Measurements from ENCODE around the gene C5AR2. TPM values are rescaled to one million over a fixed set of nuclear protein-coding genes. Genes with fewer than 3 reads are reported as not detected.

Gene C5AR2
- total and polyA plus RNA-seq, 4 experiments from 2014 or later, result 0.10 to 2.9 (median 1.1) TPM

DNA sequence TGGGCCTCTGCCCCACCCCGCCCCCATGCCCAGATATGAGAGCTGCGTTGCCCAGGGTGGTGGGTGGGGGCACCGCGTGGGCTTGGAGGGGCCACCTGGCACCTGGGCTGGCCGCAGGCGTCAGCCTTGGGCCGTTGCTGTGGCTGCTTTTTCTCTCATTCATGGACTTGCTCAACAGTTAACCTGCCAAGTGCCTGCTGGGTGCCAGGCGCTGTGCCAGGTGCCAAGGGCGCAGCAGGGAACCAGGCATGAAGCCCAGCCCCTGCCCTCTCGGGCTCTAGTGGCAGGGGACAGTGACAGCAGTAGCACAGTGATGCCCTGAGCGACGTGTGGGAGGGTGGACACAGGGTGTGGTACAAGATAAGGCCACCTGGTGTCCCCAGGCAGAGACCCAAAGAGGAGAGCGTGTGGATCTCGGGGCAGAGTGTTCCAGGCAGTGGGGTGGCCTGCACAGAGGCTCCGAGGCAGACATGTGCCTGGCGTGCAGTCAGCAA lies 45.3 kb downstream of the C5AR2 start:
- Mint-ChIP-seq H3K36me3 (peaks cover 28 to 49% of the 10 kb centered on the region in 2 donors), H3K9me3 (no peaks in the 10 kb centered on the region), H3K27ac (no peak overlapping the region), H3K27me3 (no peaks in the 10 kb centered on the region), H3K4me1 (peaks cover 6 to 16% (median 8%) of the 10 kb centered on the region in 4 donors), H3K4me3 (peak overlapping the region in 1 of 8 donors; percentile 61)
- Histone ChIP-seq H3K9me3 (ENCODE audit: control insufficient read depth in 1 of 2, low read length in 2 of 2) (no peaks in the 10 kb centered on the region), H3K4me1 (ENCODE audit: insufficient read depth, low read length) (peaks cover 12% of the 10 kb centered on the region), H3K36me3 (ENCODE audit: insufficient read depth, low read length) (peaks cover 53% of the 10 kb centered on the region), H3K4me3 (ENCODE audit: low read length in 2 of 2) (no peak overlapping the region), H3K27me3 (ENCODE audit: insufficient read depth, low read length) (no peaks in the 10 kb centered on the region), H3K27ac (ENCODE audit: low read depth, low read length) (no peak overlapping the region)
- ChIA-PET POLR2A (ENCODE audit: partially characterized antibody) (no interaction called here), CTCF (ENCODE audit: partially characterized antibody) (no interaction called here)
- no peak for DNase-seq
- intact Hi-C loops (cut with micrococcal nuclease), result no loop called here

DNA sequence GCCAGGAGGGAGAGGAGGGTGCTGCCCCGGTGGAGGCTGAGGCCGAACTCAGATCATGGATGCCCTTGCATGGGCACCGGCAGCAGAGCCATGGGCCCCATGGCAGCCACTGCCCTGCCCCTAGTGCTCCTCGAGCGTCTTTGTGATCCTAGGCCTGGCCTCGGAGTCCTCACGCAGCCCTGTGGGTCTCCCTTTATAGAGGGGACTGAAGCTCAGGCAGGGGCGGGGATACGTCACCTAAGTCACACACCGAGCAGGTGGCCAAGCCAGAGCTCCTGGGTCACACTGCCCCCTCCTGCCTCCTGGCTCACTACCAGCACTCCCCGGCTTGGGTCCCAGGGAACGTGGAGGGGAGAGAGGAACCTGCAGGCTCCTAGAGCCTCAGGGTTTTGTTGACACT lies 45.8 kb downstream of the C5AR2 start:
- ChIA-PET CTCF (ENCODE audit: partially characterized antibody) (no interaction called here), POLR2A (ENCODE audit: partially characterized antibody) (no interaction called here)
- H3K27me3 Mint-ChIP-seq, result no peaks in the 10 kb centered on the region
- intact Hi-C loops (cut with micrococcal nuclease), result no loop called here
- no peak overlapping the region for H3K27ac Mint-ChIP-seq
- H3K4me1 Mint-ChIP-seq, result peaks cover 6 to 18% (median 8%) of the 10 kb centered on the region in 4 donors
- no peak overlapping the region for H3K27ac ChIP-seq (ENCODE audit: low read depth, low read length)
- DNase-seq, result no peak
- H3K27me3 ChIP-seq (ENCODE audit: insufficient read depth, low read length), result no peaks in the 10 kb centered on the region
- H3K36me3 ChIP-seq (ENCODE audit: insufficient read depth, low read length), result peaks cover 53% of the 10 kb centered on the region
- H3K9me3 Mint-ChIP-seq, result no peaks in the 10 kb centered on the region
- H3K36me3 Mint-ChIP-seq, result peaks cover 27 to 49% of the 10 kb centered on the region in 2 donors
- H3K4me3 ChIP-seq (ENCODE audit: low read length in 2 of 2), result no peak overlapping the region
- no peaks in the 10 kb centered on the region for H3K9me3 ChIP-seq (ENCODE audit: control insufficient read depth in 1 of 2, low read length in 2 of 2)
- H3K4me1 ChIP-seq (ENCODE audit: insufficient read depth, low read length), result peaks cover 13% of the 10 kb centered on the region
- no peak overlapping the region for H3K4me3 Mint-ChIP-seq

GRCh38 chr19:47378246-47378645 lies 46.3 kb downstream of the C5AR2 start:
- Mint-ChIP-seq H3K27ac (peak overlapping the region in 2 of 7 donors; percentile 51 to 63), H3K27me3 (no peaks in the 10 kb centered on the region), H3K9me3 (no peaks in the 10 kb centered on the region), H3K4me1 (peaks cover 7 to 21% (median 10%) of the 10 kb centered on the region in 4 donors), H3K4me3 (no peak overlapping the region), H3K36me3 (peaks cover 27 to 47% of the 10 kb centered on the region in 2 donors)
- no peak for DNase-seq
- Histone ChIP-seq H3K36me3 (ENCODE audit: insufficient read depth, low read length) (peaks cover 51% of the 10 kb centered on the region), H3K4me1 (ENCODE audit: insufficient read depth, low read length) (peaks cover 13% of the 10 kb centered on the region), H3K27me3 (ENCODE audit: insufficient read depth, low read length) (no peaks in the 10 kb centered on the region), H3K27ac (ENCODE audit: low read depth, low read length) (no peak overlapping the region), H3K9me3 (ENCODE audit: control insufficient read depth in 1 of 2, low read length in 2 of 2) (no peaks in the 10 kb centered on the region), H3K4me3 (ENCODE audit: low read length in 2 of 2) (no peak overlapping the region)
- ChIA-PET CTCF (ENCODE audit: partially characterized antibody) (no interaction called here), POLR2A (ENCODE audit: partially characterized antibody) (interaction anchor here (0.6 kb wide), 1 partner anchor 73 kb away, joined by 3 read pairs; no protein-coding TSS in a partner anchor)
- intact Hi-C loops (cut with micrococcal nuclease), result no loop called here

GRCh38 chr19:47379381-47379938 lies 47.5 kb downstream of the C5AR2 start:
- intact Hi-C loops (cut with micrococcal nuclease), result no loop called here
- peaks cover 25 to 45% of the 10 kb centered on the region in 2 donors for H3K36me3 Mint-ChIP-seq
- no peaks in the 10 kb centered on the region for H3K27me3 Mint-ChIP-seq
- DNase-seq, result no peak
- H3K27ac Mint-ChIP-seq, result no peak overlapping the region
- peaks cover 42% of the 10 kb centered on the region for H3K36me3 ChIP-seq (ENCODE audit: insufficient read depth, low read length)
- no peak overlapping the region for H3K4me3 ChIP-seq (ENCODE audit: low read length in 2 of 2)
- H3K9me3 ChIP-seq (ENCODE audit: control insufficient read depth in 1 of 2, low read length in 2 of 2), result no peaks in the 10 kb centered on the region
- H3K27ac ChIP-seq (ENCODE audit: low read depth, low read length), result no peak overlapping the region
- ChIA-PET POLR2A (ENCODE audit: partially characterized antibody) (no interaction called here), CTCF (ENCODE audit: partially characterized antibody) (no interaction called here)
- no peaks in the 10 kb centered on the region for H3K9me3 Mint-ChIP-seq
- H3K4me1 ChIP-seq (ENCODE audit: insufficient read depth, low read length), result peaks cover 13% of the 10 kb centered on the region
- H3K4me3 Mint-ChIP-seq, result no peak overlapping the region
- peaks cover 10 to 25% (median 14%) of the 10 kb centered on the region in 4 donors for H3K4me1 Mint-ChIP-seq
- H3K27me3 ChIP-seq (ENCODE audit: insufficient read depth, low read length), result no peaks in the 10 kb centered on the region

- peaks cover 22 to 42% of the 10 kb centered on the region in 2 donors for H3K36me3 Mint-ChIP-seq
- no peaks in the 10 kb centered on the region for H3K27me3 Mint-ChIP-seq
- ChIA-PET POLR2A (ENCODE audit: partially characterized antibody) (no interaction called here), CTCF (ENCODE audit: partially characterized antibody) (interaction anchor here (0.6 kb wide), 1 partner anchor 74 kb away, joined by 3 read pairs; no protein-coding TSS in a partner anchor)
- Histone ChIP-seq H3K27me3 (ENCODE audit: insufficient read depth, low read length) (no peaks in the 10 kb centered on the region), H3K36me3 (ENCODE audit: insufficient read depth, low read length) (peaks cover 34% of the 10 kb centered on the region), H3K4me1 (ENCODE audit: insufficient read depth, low read length) (peaks cover 13% of the 10 kb centered on the region), H3K9me3 (ENCODE audit: control insufficient read depth in 1 of 2, low read length in 2 of 2) (no peaks in the 10 kb centered on the region), H3K27ac (ENCODE audit: low read depth, low read length) (no peak overlapping the region), H3K4me3 (ENCODE audit: low read length in 2 of 2) (no peak overlapping the region)
- H3K4me3 Mint-ChIP-seq, result no peak overlapping the region
- intact Hi-C loops (cut with micrococcal nuclease), result no loop called here
- no peaks in the 10 kb centered on the region for H3K9me3 Mint-ChIP-seq
- DNase-seq, result no peak
- H3K27ac Mint-ChIP-seq, result peak overlapping the region in 4 of 7 donors; percentile 13 to 52 (median 33)
- H3K4me1 Mint-ChIP-seq, result peaks cover 10 to 25% (median 14%) of the 10 kb centered on the region in 4 donors
Observed at GRCh38 chr19:47380559-47380958, 48.6 kb downstream of the C5AR2 start.

DNA sequence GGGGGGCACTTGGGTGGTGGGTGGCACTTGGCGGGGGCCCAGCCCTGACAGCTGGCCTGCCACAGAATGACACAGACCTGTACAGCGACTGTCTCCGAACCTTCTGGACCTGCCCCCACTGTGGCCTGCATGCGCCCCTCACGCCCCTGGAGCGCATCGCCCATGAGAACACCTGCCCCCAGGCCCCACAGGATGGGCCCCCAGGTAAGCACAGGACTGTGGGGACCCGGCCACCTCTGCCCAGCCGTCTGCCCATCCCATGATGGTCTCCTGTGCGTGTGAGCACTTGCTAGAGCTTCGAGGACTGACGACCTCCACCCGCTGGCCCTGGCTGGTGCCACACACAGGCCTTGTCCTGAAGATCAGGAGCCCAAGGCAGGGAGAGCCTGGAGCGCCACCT lies 49.1 kb downstream of the C5AR2 start:
- Mint-ChIP-seq H3K4me3 (no peak overlapping the region), H3K36me3 (peaks cover 20 to 38% of the 10 kb centered on the region in 2 donors), H3K4me1 (peaks cover 10 to 25% (median 14%) of the 10 kb centered on the region in 4 donors), H3K27ac (peak overlapping the region in 2 of 7 donors; percentile 72 to 91), H3K9me3 (no peaks in the 10 kb centered on the region), H3K27me3 (no peaks in the 10 kb centered on the region)
- Histone ChIP-seq H3K27me3 (ENCODE audit: insufficient read depth, low read length) (no peaks in the 10 kb centered on the region), H3K4me3 (ENCODE audit: low read length in 2 of 2) (no peak overlapping the region), H3K9me3 (ENCODE audit: control insufficient read depth in 1 of 2, low read length in 2 of 2) (no peaks in the 10 kb centered on the region), H3K36me3 (ENCODE audit: insufficient read depth, low read length) (peaks cover 28% of the 10 kb centered on the region), H3K27ac (ENCODE audit: low read depth, low read length) (no peak overlapping the region), H3K4me1 (ENCODE audit: insufficient read depth, low read length) (peaks cover 13% of the 10 kb centered on the region)
- no peak for DNase-seq
- CTCF ChIA-PET (ENCODE audit: partially characterized antibody), result interaction anchor here (0.6 to 1.3 kb wide), 2 partner anchors 32 to 75 kb away, joined by 3 to 4 read pairs; partner anchors contain the start of gene DHX34
- intact Hi-C loops (cut with micrococcal nuclease), result no loop called here
- POLR2A ChIA-PET (ENCODE audit: partially characterized antibody), result no interaction called here

DNA sequence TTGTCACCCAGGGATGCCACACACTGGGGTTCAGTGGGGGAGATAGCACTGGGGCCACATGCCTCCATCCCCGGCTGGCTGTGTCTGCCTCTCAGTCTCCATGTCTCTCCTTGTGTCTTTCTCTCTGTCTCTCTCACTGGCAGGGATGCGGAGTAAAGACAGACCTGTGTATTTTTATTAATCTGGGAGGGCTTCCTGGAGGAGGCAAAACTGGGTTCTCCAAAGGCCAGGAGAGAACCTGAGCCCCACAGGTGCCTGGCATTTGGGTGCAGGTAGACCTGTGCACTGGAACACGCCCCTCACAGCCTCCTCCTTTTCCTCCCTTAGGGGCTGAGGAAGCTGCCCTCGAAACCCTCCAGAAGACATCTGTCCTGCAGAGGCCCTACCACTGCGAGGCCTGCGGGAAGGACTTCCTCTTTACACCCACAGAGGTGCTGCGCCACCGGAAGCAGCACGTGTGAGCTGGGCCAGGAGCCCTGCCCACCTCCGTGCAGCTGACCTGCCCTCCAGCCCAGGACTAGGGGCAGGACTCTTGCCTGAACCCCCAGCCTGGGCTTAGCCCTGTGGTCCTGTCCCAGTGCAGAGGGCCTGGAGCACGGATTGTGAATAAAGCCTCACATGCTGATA lies 49.8 kb downstream of the C5AR2 start:
- Histone ChIP-seq H3K27ac (ENCODE audit: low read depth, low read length) (no peak overlapping the region), H3K27me3 (ENCODE audit: insufficient read depth, low read length) (no peaks in the 10 kb centered on the region), H3K4me1 (ENCODE audit: insufficient read depth, low read length) (peaks cover 13% of the 10 kb centered on the region), H3K36me3 (ENCODE audit: insufficient read depth, low read length) (peaks cover 22% of the 10 kb centered on the region), H3K4me3 (ENCODE audit: low read length in 2 of 2) (no peak overlapping the region), H3K9me3 (ENCODE audit: control insufficient read depth in 1 of 2, low read length in 2 of 2) (no peaks in the 10 kb centered on the region)
- CTCF ChIA-PET (ENCODE audit: partially characterized antibody), result interaction anchor here (1.3 kb wide), 1 partner anchor 33 kb away, joined by 4 read pairs; the partner anchor contains the start of gene DHX34
- peak in 2 of 5 donors; percentile 12 to 21 for DNase-seq
- peaks cover 18 to 33% of the 10 kb centered on the region in 2 donors for H3K36me3 Mint-ChIP-seq
- peaks cover 10 to 25% (median 14%) of the 10 kb centered on the region in 4 donors for H3K4me1 Mint-ChIP-seq
- intact Hi-C loops (cut with micrococcal nuclease), result no loop called here
- H3K9me3 Mint-ChIP-seq, result no peaks in the 10 kb centered on the region
- H3K27ac Mint-ChIP-seq, result peak overlapping the region; percentile 35 to 93 (median 72)
- H3K4me3 Mint-ChIP-seq, result no peak overlapping the region
- H3K27me3 Mint-ChIP-seq, result no peaks in the 10 kb centered on the region
- POLR2A ChIA-PET (ENCODE audit: partially characterized antibody), result interaction anchor here (1.6 kb wide), 1 partner anchor 10 kb away, joined by 5 read pairs; no protein-coding TSS in a partner anchor

All from CD4-positive, alpha-beta memory T cell (primary cell).